Vagina (tissue), 2 donors: Measurements from ENCODE around the gene SFI1. TPM values are rescaled to one million over a fixed set of nuclear protein-coding genes. Genes with fewer than 3 reads are reported as not detected.
A peak's percentile ranks its signal among the peaks of the same experiment; 100 is the strongest.

Experiments
- DNase-seq, 2 donors: peaks; one replicate each; pipeline ENCODE4 v3.0.0-alpha.2; 2017; ENCODE audit errors: extremely low spot score in 2 of 2
- H3K27ac ChIP-seq: fragments of 200-600 bp; sonication (generic); one replicate; pipeline ENCODE4 v1.5.1; 2019
- H3K27me3 ChIP-seq: fragments of 200-600 bp; sonication (generic); one replicate; pipeline ENCODE4 v1.5.1; 2019
- H3K36me3 ChIP-seq, 2 donors: fragments of 200-600 bp; sonication (generic); one replicate each; pipeline ENCODE4 v1.5.1; 2017 to 2019
- H3K4me1 ChIP-seq: fragments of 200-600 bp; sonication (generic); one replicate; pipeline ENCODE4 v1.5.1; 2019
- H3K4me3 ChIP-seq, 2 donors: fragments of 200-600 bp; sonication (generic); 1 replicate in 1 of 2; 2 replicates in 1 of 2; pipeline ENCODE4 v1.5.1; 2016 to 2019
- H3K9me3 ChIP-seq: fragments of 200-600 bp; sonication (generic); one replicate; pipeline ENCODE4 v1.5.1; 2019
- CTCF ChIP-seq, 3 experiments: fragments of 450-650 bp in 2 of 3; fragments of 200-600 bp in 1 of 3; sonication (generic) in 1 of 3; IDR thresholded peaks; one replicate each; pipeline ENCODE4 v1.5.1; 2017 to 2019; ENCODE audit warnings: antibody characterized with exemption in 3 of 3, mild to moderate bottlenecking in 2 of 3, moderate library complexity in 2 of 3
- POLR2A ChIP-seq, 2 donors: fragments of 450-650 bp; IDR thresholded peaks; one replicate each; pipeline ENCODE4 v1.6.1; 2017; ENCODE audit warnings: antibody characterized with exemption in 2 of 2, mild to moderate bottlenecking in 2 of 2, moderate library complexity in 2 of 2
- POLR2AphosphoS5 ChIP-seq, 2 donors: sonication (generic); formaldehyde crosslinking; IDR thresholded peaks; one replicate each; pipeline ENCODE4 v1.9.0; 2017; ENCODE audit warnings: antibody characterized with exemption in 2 of 2, mild to moderate bottlenecking in 2 of 2, low read depth in 1 of 2; ENCODE audit not compliant: insufficient read depth in 1 of 2
- intact Hi-C: fragments of 100-400 bp; cut with DNase I; formaldehyde crosslinking; loops from one replicate; pipeline ENCODE4 v1.15.1; 2023
- total RNA-seq: library from RNA; depleted of rRNA; stranded (reverse); fragments of >200 nt; gene quantifications from one replicate; pipeline ENCODE4 v1.2.3, GENCODE V29; 2016

SFI1 gene
- total RNA-seq, 1 donor from 2014 or later, result 33.6 TPM

GRCh38 chr22:31488988-31489617 lies 7.2 kb upstream of the SFI1 start:
- intact Hi-C loops, result no loop called here
- Histone ChIP-seq H3K36me3 (peaks cover 0 to 6% of the 10 kb centered on the region in 2 donors), H3K27ac (peak overlapping the region; percentile 89), H3K27me3 (no peaks in the 10 kb centered on the region), H3K9me3 (no peaks in the 10 kb centered on the region), H3K4me3 (peak overlapping the region; percentile 63 to 82), H3K4me1 (peaks cover 49% of the 10 kb centered on the region)
- DNase-seq, result no peak
- TF ChIP-seq CTCF (IDR thresholded peaks at IDR 0.05), result no peak
- no peak for TF ChIP-seq POLR2AphosphoS5 (IDR thresholded peaks at IDR 0.05; ENCODE audit: insufficient read depth in 1 of 2, low read depth in 1 of 2)
- no peak for TF ChIP-seq POLR2A (IDR thresholded peaks at IDR 0.05)

GRCh38 chr22:31489632-31490495 lies 6.5 kb upstream of the SFI1 start, which contains the start of gene EIF4ENIF1:
Gene EIF4ENIF1 (minus strand): TSS chr22:31489842. CDS start chr22:31488718, 1,124 bp downstream.
- H3K9me3 ChIP-seq, result no peaks in the 10 kb centered on the region
- no peaks in the 10 kb centered on the region for H3K27me3 ChIP-seq
- intact Hi-C loops, result loop anchor here (10.0 kb wide), 1 partner anchor 535 kb away; no protein-coding TSS in a partner anchor
- H3K36me3 ChIP-seq, result peaks cover 0 to 6% of the 10 kb centered on the region in 2 donors
- H3K4me3 ChIP-seq, result peak within 1 kb of the TSS; percentile 63 to 82
- H3K4me1 ChIP-seq, result peaks cover 42% of the 10 kb centered on the region
- no peak for DNase-seq
- H3K27ac ChIP-seq, result peak within 1 kb of the TSS; percentile 89
- TF ChIP-seq POLR2A (IDR thresholded peaks at IDR 0.05) (no peak), POLR2AphosphoS5 (IDR thresholded peaks at IDR 0.05; ENCODE audit: insufficient read depth in 1 of 2, low read depth in 1 of 2) (peak in 1 of 2 donors; percentile 55), CTCF (IDR thresholded peaks at IDR 0.05) (peak in 1 of 3 experiments; percentile 19)

GRCh38 chr22:31490496-31490925 lies 5.8 kb upstream of the SFI1 start:
- H3K36me3 ChIP-seq, result peaks cover 0 to 6% of the 10 kb centered on the region in 2 donors
- no peak for TF ChIP-seq POLR2A (IDR thresholded peaks at IDR 0.05)
- TF ChIP-seq CTCF (IDR thresholded peaks at IDR 0.05), result no peak
- no peak for TF ChIP-seq POLR2AphosphoS5 (IDR thresholded peaks at IDR 0.05; ENCODE audit: insufficient read depth in 1 of 2, low read depth in 1 of 2)
- intact Hi-C loops, result loop anchor here (10.0 kb wide), 1 partner anchor 536 kb away; no protein-coding TSS in a partner anchor
- peak overlapping the region; percentile 89 for H3K27ac ChIP-seq
- peaks cover 35% of the 10 kb centered on the region for H3K4me1 ChIP-seq
- DNase-seq, result no peak
- H3K9me3 ChIP-seq, result no peaks in the 10 kb centered on the region
- peak overlapping the region; percentile 63 to 82 for H3K4me3 ChIP-seq
- H3K27me3 ChIP-seq, result no peaks in the 10 kb centered on the region

- H3K9me3 ChIP-seq, result no peaks in the 10 kb centered on the region
- no peaks in the 10 kb centered on the region for H3K27me3 ChIP-seq
- no peak overlapping the region for H3K4me3 ChIP-seq
- H3K27ac ChIP-seq, result peak overlapping the region; percentile 89
- TF ChIP-seq POLR2AphosphoS5 (IDR thresholded peaks at IDR 0.05; ENCODE audit: insufficient read depth in 1 of 2, low read depth in 1 of 2) (no peak), POLR2A (IDR thresholded peaks at IDR 0.05) (no peak), CTCF (IDR thresholded peaks at IDR 0.05) (no peak)
- H3K4me1 ChIP-seq, result peaks cover 34% of the 10 kb centered on the region
- DNase-seq, result no peak
- H3K36me3 ChIP-seq, result peaks cover 0 to 6% of the 10 kb centered on the region in 2 donors
- intact Hi-C loops, result loop anchor here (10.0 kb wide), 1 partner anchor 537 kb away; no protein-coding TSS in a partner anchor
Observed at GRCh38 chr22:31491218-31491962, 4.9 kb upstream of the SFI1 start.
